ENCODE measurements around the gene KRT17.

KRT17 gene

DNA sequence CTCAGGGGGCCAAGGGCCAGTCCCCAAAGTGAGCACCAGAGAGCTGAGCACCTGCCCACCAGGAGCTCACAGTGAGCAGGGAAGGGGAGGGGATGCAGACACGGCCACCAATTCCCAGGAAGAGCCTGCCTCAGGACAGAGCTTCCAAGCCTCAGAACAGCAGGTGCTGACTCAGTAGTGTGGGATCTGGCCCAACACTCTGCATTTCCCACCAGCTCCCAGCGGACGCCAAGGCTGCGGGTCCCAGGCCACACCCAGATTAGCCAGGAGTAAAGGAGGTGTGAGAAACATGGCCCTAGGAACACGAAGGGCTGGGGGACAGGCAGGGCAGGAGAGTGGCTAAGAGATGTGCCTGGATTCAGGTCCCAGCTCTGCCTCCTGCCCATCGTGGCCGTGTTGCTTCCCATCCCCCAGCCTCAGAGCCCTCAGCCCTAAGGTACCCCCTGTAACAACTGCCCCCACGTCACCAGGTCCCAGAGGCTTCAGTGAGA is 35.9 kb upstream of the KRT17 start:
- Histone ChIP-seq H3K4me1 (ENCODE audit: control insufficient read depth, insufficient read depth, low read length) (peaks cover 7% of the 10 kb centered on the region), H3K9me3 (ENCODE audit: control insufficient read depth in 2 of 2, low read length in 2 of 2) (no peaks in the 10 kb centered on the region), H3K27ac (ENCODE audit: low read length) (no peak overlapping the region), H3K9ac (ENCODE audit: low read length in 2 of 2) (no peak overlapping the region), H3K36me3 (ENCODE audit: control insufficient read depth in 2 of 2, insufficient read depth in 2 of 2, low read length in 2 of 2) (no peaks in the 10 kb centered on the region), H3K27me3 (ENCODE audit: control insufficient read depth in 1 of 2, insufficient read depth in 2 of 2, low read length in 2 of 2) (no peaks in the 10 kb centered on the region), H3K4me3 (ENCODE audit: low read length in 2 of 2) (no peak overlapping the region)

- peaks cover 9% of the 10 kb centered on the region for H3K4me1 ChIP-seq (ENCODE audit: control insufficient read depth, insufficient read depth, low read length)
- H3K4me3 ChIP-seq (ENCODE audit: low read length in 2 of 2), result no peak overlapping the region
- no peak overlapping the region for H3K27ac ChIP-seq (ENCODE audit: low read length)
- H3K36me3 ChIP-seq (ENCODE audit: control insufficient read depth in 2 of 2, insufficient read depth in 2 of 2, low read length in 2 of 2), result no peaks in the 10 kb centered on the region
- no peak overlapping the region for H3K9ac ChIP-seq (ENCODE audit: low read length in 2 of 2)
- no peaks in the 10 kb centered on the region for H3K27me3 ChIP-seq (ENCODE audit: control insufficient read depth in 1 of 2, insufficient read depth in 2 of 2, low read length in 2 of 2)
- no peaks in the 10 kb centered on the region for H3K9me3 ChIP-seq (ENCODE audit: control insufficient read depth in 2 of 2, low read length in 2 of 2)
Measured at GRCh38 chr17:41659427-41660212, 35.2 kb upstream of the KRT17 start.

DNA sequence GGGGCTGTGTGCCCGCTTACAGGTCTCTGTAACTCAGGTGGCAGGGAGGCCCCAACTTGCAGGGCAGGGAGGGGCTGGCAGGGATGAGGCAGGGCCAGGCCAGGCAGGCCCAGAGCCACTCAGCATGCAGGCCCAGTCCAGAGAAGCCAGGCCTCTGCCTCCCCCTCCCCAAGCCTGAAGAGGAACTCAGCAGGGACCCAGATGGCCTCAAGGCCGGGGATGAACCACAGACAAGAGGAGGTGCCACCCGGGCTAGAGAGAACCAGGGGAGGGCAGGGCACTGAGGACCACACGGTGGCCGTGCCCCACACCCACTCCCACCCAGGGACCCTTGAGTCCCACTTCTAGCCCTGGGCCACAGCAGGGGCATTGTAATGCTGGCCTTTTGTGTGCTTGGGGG is 34.5 kb upstream of the KRT17 start:
- no peaks in the 10 kb centered on the region for H3K36me3 ChIP-seq (ENCODE audit: control insufficient read depth in 2 of 2, insufficient read depth in 2 of 2, low read length in 2 of 2)
- no peak overlapping the region for H3K27ac ChIP-seq (ENCODE audit: low read length)
- no peaks in the 10 kb centered on the region for H3K9me3 ChIP-seq (ENCODE audit: control insufficient read depth in 2 of 2, low read length in 2 of 2)
- no peak overlapping the region for H3K9ac ChIP-seq (ENCODE audit: low read length in 2 of 2)
- no peaks in the 10 kb centered on the region for H3K27me3 ChIP-seq (ENCODE audit: control insufficient read depth in 1 of 2, insufficient read depth in 2 of 2, low read length in 2 of 2)
- H3K4me3 ChIP-seq (ENCODE audit: low read length in 2 of 2), result no peak overlapping the region
- peaks cover 9% of the 10 kb centered on the region for H3K4me1 ChIP-seq (ENCODE audit: control insufficient read depth, insufficient read depth, low read length)

DNA sequence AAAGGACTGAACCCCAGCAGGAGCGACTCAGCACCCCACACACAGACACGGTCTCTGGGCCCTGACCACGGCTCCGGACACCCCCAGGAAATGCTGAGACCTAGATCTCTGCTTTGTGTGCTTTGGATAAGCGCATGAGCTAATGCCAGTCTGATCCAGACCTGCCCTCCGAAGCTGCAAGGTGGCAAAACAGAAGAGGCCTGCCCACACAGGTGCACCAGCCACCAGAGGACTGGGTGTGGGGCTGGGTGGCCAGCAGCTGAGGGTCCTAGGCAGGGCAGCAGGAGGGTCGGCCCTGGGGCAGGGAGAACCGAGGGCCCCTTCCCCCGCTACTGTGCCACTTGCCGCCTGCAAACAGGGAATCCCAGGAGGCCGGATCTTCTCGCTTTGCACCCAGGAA is 33.6 kb upstream of the KRT17 start:
- Histone ChIP-seq H3K4me3 (ENCODE audit: low read length in 2 of 2) (no peak overlapping the region), H3K4me1 (ENCODE audit: control insufficient read depth, insufficient read depth, low read length) (peaks cover 9% of the 10 kb centered on the region), H3K9ac (ENCODE audit: low read length in 2 of 2) (no peak overlapping the region), H3K27me3 (ENCODE audit: control insufficient read depth in 1 of 2, insufficient read depth in 2 of 2, low read length in 2 of 2) (no peaks in the 10 kb centered on the region), H3K27ac (ENCODE audit: low read length) (no peak overlapping the region), H3K36me3 (ENCODE audit: control insufficient read depth in 2 of 2, insufficient read depth in 2 of 2, low read length in 2 of 2) (no peaks in the 10 kb centered on the region), H3K9me3 (ENCODE audit: control insufficient read depth in 2 of 2, low read length in 2 of 2) (no peaks in the 10 kb centered on the region)

GRCh38 chr17:41657176-41657754 is 32.9 kb upstream of the KRT17 start:
- Histone ChIP-seq H3K9ac (ENCODE audit: low read length in 2 of 2) (no peak overlapping the region), H3K4me3 (ENCODE audit: low read length in 2 of 2) (no peak overlapping the region), H3K4me1 (ENCODE audit: control insufficient read depth, insufficient read depth, low read length) (peaks cover 9% of the 10 kb centered on the region), H3K27ac (ENCODE audit: low read length) (no peak overlapping the region), H3K9me3 (ENCODE audit: control insufficient read depth in 2 of 2, low read length in 2 of 2) (no peaks in the 10 kb centered on the region), H3K27me3 (ENCODE audit: control insufficient read depth in 1 of 2, insufficient read depth in 2 of 2, low read length in 2 of 2) (no peaks in the 10 kb centered on the region), H3K36me3 (ENCODE audit: control insufficient read depth in 2 of 2, insufficient read depth in 2 of 2, low read length in 2 of 2) (no peaks in the 10 kb centered on the region)

GRCh38 chr17:41656249-41657023 is 32.1 kb upstream of the KRT17 start:
- no peaks in the 10 kb centered on the region for H3K36me3 ChIP-seq (ENCODE audit: control insufficient read depth in 2 of 2, insufficient read depth in 2 of 2, low read length in 2 of 2)
- H3K27ac ChIP-seq (ENCODE audit: low read length), result no peak overlapping the region
- no peaks in the 10 kb centered on the region for H3K9me3 ChIP-seq (ENCODE audit: control insufficient read depth in 2 of 2, low read length in 2 of 2)
- H3K27me3 ChIP-seq (ENCODE audit: control insufficient read depth in 1 of 2, insufficient read depth in 2 of 2, low read length in 2 of 2), result no peaks in the 10 kb centered on the region
- H3K4me3 ChIP-seq (ENCODE audit: low read length in 2 of 2), result no peak overlapping the region
- H3K9ac ChIP-seq (ENCODE audit: low read length in 2 of 2), result no peak overlapping the region
- peaks cover 16% of the 10 kb centered on the region for H3K4me1 ChIP-seq (ENCODE audit: control insufficient read depth, insufficient read depth, low read length)

- Histone ChIP-seq H3K27ac (ENCODE audit: low read length) (no peak overlapping the region), H3K4me3 (ENCODE audit: low read length in 2 of 2) (peak overlapping the region in 1 of 2 donors; percentile 25)
Measured at GRCh38 chr17:41655611-41656111, 31.3 kb upstream of the KRT17 start.

DNA sequence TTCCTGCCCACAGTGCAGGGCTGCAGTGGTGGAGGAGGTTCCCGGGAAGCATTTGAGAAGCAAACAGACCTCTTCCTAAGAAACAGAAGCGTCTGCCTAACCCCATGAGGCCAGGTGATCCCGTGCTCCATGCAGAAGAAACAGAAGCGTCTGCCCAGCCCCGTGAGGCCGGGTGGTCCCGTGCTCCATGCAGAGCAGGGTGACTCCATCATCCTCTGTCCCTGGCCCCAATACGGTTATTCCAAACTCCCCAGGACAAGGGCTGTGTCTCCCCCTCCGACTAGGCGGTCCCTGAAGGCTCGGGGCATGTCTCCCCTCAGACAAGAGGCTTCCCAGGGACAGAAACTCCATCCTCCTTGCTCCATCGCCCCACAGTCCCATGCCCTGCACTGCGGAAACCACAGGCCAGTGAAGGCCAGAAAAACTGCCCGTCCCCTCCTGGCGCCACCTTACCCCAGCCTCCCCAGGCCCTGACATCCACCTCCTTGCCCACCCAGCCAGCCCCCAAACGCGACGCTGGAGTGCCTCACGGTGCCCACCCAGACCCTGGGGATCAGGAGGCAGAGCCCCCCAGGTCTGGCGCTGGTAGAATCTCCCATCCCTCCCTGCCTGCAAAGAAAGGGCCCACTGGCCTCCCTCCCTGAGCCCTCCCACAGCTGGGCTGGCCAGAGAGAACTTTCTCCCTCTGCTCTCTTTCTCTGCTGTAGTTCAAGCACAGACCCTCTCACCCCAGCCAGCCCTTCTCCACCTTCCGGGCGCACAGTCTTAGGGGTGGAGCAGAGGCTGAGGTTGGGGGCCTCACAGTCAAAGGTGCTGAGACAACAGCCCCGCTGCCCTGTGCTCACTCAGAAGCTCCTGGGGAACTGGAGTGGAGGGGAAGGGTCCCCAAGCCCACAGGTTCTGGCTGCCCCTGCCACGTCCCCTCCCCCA is 30.6 kb upstream of the KRT17 start:
- peaks cover 23% of the 10 kb centered on the region for H3K4me1 ChIP-seq (ENCODE audit: control insufficient read depth, insufficient read depth, low read length)
- no peaks in the 10 kb centered on the region for H3K27me3 ChIP-seq (ENCODE audit: control insufficient read depth in 1 of 2, insufficient read depth in 2 of 2, low read length in 2 of 2)
- H3K27ac ChIP-seq (ENCODE audit: low read length), result no peak overlapping the region
- H3K36me3 ChIP-seq (ENCODE audit: control insufficient read depth in 2 of 2, insufficient read depth in 2 of 2, low read length in 2 of 2), result no peaks in the 10 kb centered on the region
- H3K9me3 ChIP-seq (ENCODE audit: control insufficient read depth in 2 of 2, low read length in 2 of 2), result no peaks in the 10 kb centered on the region
- H3K9ac ChIP-seq (ENCODE audit: low read length in 2 of 2), result peak overlapping the region in 1 of 2 donors; percentile 45
- H3K4me3 ChIP-seq (ENCODE audit: low read length in 2 of 2), result peak overlapping the region in 1 of 2 donors; percentile 25

More at GRCh38 chr17:41655611-41656111, 31.3 kb upstream of the KRT17 start:
- H3K4me1 ChIP-seq (ENCODE audit: control insufficient read depth, insufficient read depth, low read length), result peaks cover 23% of the 10 kb centered on the region
- no peaks in the 10 kb centered on the region for H3K27me3 ChIP-seq (ENCODE audit: control insufficient read depth in 1 of 2, insufficient read depth in 2 of 2, low read length in 2 of 2)
- no peaks in the 10 kb centered on the region for H3K9me3 ChIP-seq (ENCODE audit: control insufficient read depth in 2 of 2, low read length in 2 of 2)
- H3K9ac ChIP-seq (ENCODE audit: low read length in 2 of 2), result peak overlapping the region in 1 of 2 donors; percentile 45
- no peaks in the 10 kb centered on the region for H3K36me3 ChIP-seq (ENCODE audit: control insufficient read depth in 2 of 2, insufficient read depth in 2 of 2, low read length in 2 of 2)

- H3K27me3 ChIP-seq (ENCODE audit: control insufficient read depth in 1 of 2, insufficient read depth in 2 of 2, low read length in 2 of 2), result no peaks in the 10 kb centered on the region
- H3K9me3 ChIP-seq (ENCODE audit: control insufficient read depth in 2 of 2, low read length in 2 of 2), result no peaks in the 10 kb centered on the region
- no peaks in the 10 kb centered on the region for H3K36me3 ChIP-seq (ENCODE audit: control insufficient read depth in 2 of 2, insufficient read depth in 2 of 2, low read length in 2 of 2)
- peaks cover 23% of the 10 kb centered on the region for H3K4me1 ChIP-seq (ENCODE audit: control insufficient read depth, insufficient read depth, low read length)
- no peak overlapping the region for H3K4me3 ChIP-seq (ENCODE audit: low read length in 2 of 2)
- no peak overlapping the region for H3K9ac ChIP-seq (ENCODE audit: low read length in 2 of 2)
- H3K27ac ChIP-seq (ENCODE audit: low read length), result no peak overlapping the region
Measured at GRCh38 chr17:41653892-41654677, 29.7 kb upstream of the KRT17 start.

Measured in stomach smooth muscle (tissue), 2 donors.